ENCODE results near the gene CMIP.

Gene CMIP

GRCh38 chr16:81417210-81417609, 27.4 kb upstream of the CMIP start:
- H3K79me1 ChIP-seq (ENCODE audit: low read length), result no peaks in the 10 kb centered on the region
- no peak overlapping the region for H3K27ac ChIP-seq (ENCODE audit: low read depth, low read length)
- H3K9ac ChIP-seq (ENCODE audit: low read length), result no peak overlapping the region
- H3K4me2 ChIP-seq (ENCODE audit: low read length), result no peak overlapping the region
- H2AK5ac ChIP-seq (ENCODE audit: low read length), result no peak overlapping the region
- no peaks in the 10 kb centered on the region for H3K4me1 ChIP-seq (ENCODE audit: control insufficient read depth in 1 of 2, insufficient read depth in 2 of 2, low read length in 2 of 2)
- no CpG with 5 or more reads among the region's 5 CpGs for WGBS (ENCODE audit: extremely low coverage, insufficient coverage, insufficient read length)
- H4K8ac ChIP-seq (ENCODE audit: low read depth, low read length), result no peak overlapping the region
- no peak overlapping the region for H4K12ac ChIP-seq (ENCODE audit: low read depth, low read length)
- H3K18ac ChIP-seq (ENCODE audit: low read length), result no peak overlapping the region
- H3K4ac ChIP-seq (ENCODE audit: low read depth, low read length), result no peak overlapping the region
- no peak overlapping the region for H2BK5ac ChIP-seq (ENCODE audit: low read depth, low read length, poor library complexity)
- DNase-seq, result no peak
- no peak overlapping the region for H2BK12ac ChIP-seq (ENCODE audit: low read length)
- H3K9me3 ChIP-seq (ENCODE audit: insufficient read depth, low read depth, low read length), result no peaks in the 10 kb centered on the region
- no peaks in the 10 kb centered on the region for H3K79me2 ChIP-seq (ENCODE audit: control insufficient read depth, insufficient read depth, low read length, poor library complexity)
- no peaks in the 10 kb centered on the region for H3K36me3 ChIP-seq (ENCODE audit: control insufficient read depth in 1 of 2, insufficient read depth in 2 of 2, low read length in 2 of 2)
- H2BK120ac ChIP-seq (ENCODE audit: insufficient read depth, low read length, poor library complexity), result no peak overlapping the region
- no peaks in the 10 kb centered on the region for H3K27me3 ChIP-seq (ENCODE audit: insufficient read depth, low read length)
- H3K4me3 ChIP-seq (ENCODE audit: low read depth, low read length), result no peak overlapping the region
- no peak overlapping the region for H3K23ac ChIP-seq (ENCODE audit: low read length)
- H4K91ac ChIP-seq (ENCODE audit: low read depth, low read length), result no peak overlapping the region
- no peak overlapping the region for H2AFZ ChIP-seq (ENCODE audit: insufficient read depth, low read length, poor library complexity)
- H3K14ac ChIP-seq (ENCODE audit: low read length), result no peak overlapping the region

- no peak overlapping the region for H3K4me3 ChIP-seq (ENCODE audit: low read depth, low read length)
- H3K18ac ChIP-seq (ENCODE audit: low read length), result no peak overlapping the region
- H2BK5ac ChIP-seq (ENCODE audit: low read depth, low read length, poor library complexity), result no peak overlapping the region
- H2BK120ac ChIP-seq (ENCODE audit: insufficient read depth, low read length, poor library complexity), result no peak overlapping the region
- H4K91ac ChIP-seq (ENCODE audit: low read depth, low read length), result no peak overlapping the region
- H4K8ac ChIP-seq (ENCODE audit: low read depth, low read length), result no peak overlapping the region
- no peak overlapping the region for H3K14ac ChIP-seq (ENCODE audit: low read length)
- H4K12ac ChIP-seq (ENCODE audit: low read depth, low read length), result no peak overlapping the region
- H3K23ac ChIP-seq (ENCODE audit: low read length), result no peak overlapping the region
- H3K27ac ChIP-seq (ENCODE audit: low read depth, low read length), result no peak overlapping the region
- H3K36me3 ChIP-seq (ENCODE audit: control insufficient read depth in 1 of 2, insufficient read depth in 2 of 2, low read length in 2 of 2), result no peaks in the 10 kb centered on the region
- H3K79me2 ChIP-seq (ENCODE audit: control insufficient read depth, insufficient read depth, low read length, poor library complexity), result no peaks in the 10 kb centered on the region
- H3K4ac ChIP-seq (ENCODE audit: low read depth, low read length), result no peak overlapping the region
- no peak for DNase-seq
- WGBS (ENCODE audit: extremely low coverage, insufficient coverage, insufficient read length), result no CpG with 5 or more reads among the region's 9 CpGs
- H3K9ac ChIP-seq (ENCODE audit: low read length), result no peak overlapping the region
- no peaks in the 10 kb centered on the region for H3K79me1 ChIP-seq (ENCODE audit: low read length)
- H3K4me2 ChIP-seq (ENCODE audit: low read length), result no peak overlapping the region
- no peaks in the 10 kb centered on the region for H3K4me1 ChIP-seq (ENCODE audit: control insufficient read depth in 1 of 2, insufficient read depth in 2 of 2, low read length in 2 of 2)
- H2AFZ ChIP-seq (ENCODE audit: insufficient read depth, low read length, poor library complexity), result no peak overlapping the region
- H3K27me3 ChIP-seq (ENCODE audit: insufficient read depth, low read length), result no peaks in the 10 kb centered on the region
- no peaks in the 10 kb centered on the region for H3K9me3 ChIP-seq (ENCODE audit: insufficient read depth, low read depth, low read length)
- no peak overlapping the region for H2BK12ac ChIP-seq (ENCODE audit: low read length)
- H2AK5ac ChIP-seq (ENCODE audit: low read length), result no peak overlapping the region
These were observed 24.8 kb upstream of the CMIP start for GRCh38 chr16:81419806-81420205.

DNA sequence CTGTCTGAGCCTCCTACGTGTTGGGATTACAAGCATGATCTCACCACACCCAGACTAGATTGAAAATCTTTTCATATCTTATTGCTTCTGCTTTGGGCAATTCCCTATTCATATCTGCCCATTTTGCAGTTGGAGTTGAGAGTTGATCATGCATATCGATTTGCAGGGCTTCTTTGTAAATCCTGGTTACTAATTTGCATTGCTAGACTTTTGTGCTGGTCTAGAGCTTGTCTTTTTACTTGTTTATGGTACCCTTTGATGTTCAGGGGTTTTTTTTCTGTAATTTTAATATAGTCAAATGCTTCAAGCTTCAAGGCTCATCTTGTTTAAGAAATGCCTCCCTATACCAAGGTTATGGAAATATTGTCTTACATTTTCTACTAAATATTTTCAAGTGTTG, 23.5 kb upstream of the CMIP start:
- Histone ChIP-seq H3K4ac (ENCODE audit: low read depth, low read length) (no peak overlapping the region), H3K4me1 (ENCODE audit: control insufficient read depth in 1 of 2, insufficient read depth in 2 of 2, low read length in 2 of 2) (no peaks in the 10 kb centered on the region), H4K8ac (ENCODE audit: low read depth, low read length) (no peak overlapping the region), H2AK5ac (ENCODE audit: low read length) (no peak overlapping the region), H3K79me2 (ENCODE audit: control insufficient read depth, insufficient read depth, low read length, poor library complexity) (no peaks in the 10 kb centered on the region), H3K27me3 (ENCODE audit: insufficient read depth, low read length) (no peaks in the 10 kb centered on the region), H2AFZ (ENCODE audit: insufficient read depth, low read length, poor library complexity) (no peak overlapping the region), H3K14ac (ENCODE audit: low read length) (no peak overlapping the region), H3K36me3 (ENCODE audit: control insufficient read depth in 1 of 2, insufficient read depth in 2 of 2, low read length in 2 of 2) (no peaks in the 10 kb centered on the region), H4K91ac (ENCODE audit: low read depth, low read length) (no peak overlapping the region), H3K79me1 (ENCODE audit: low read length) (no peaks in the 10 kb centered on the region), H3K4me3 (ENCODE audit: low read depth, low read length) (no peak overlapping the region), H3K27ac (ENCODE audit: low read depth, low read length) (no peak overlapping the region), H3K4me2 (ENCODE audit: low read length) (no peak overlapping the region), H2BK12ac (ENCODE audit: low read length) (no peak overlapping the region), H2BK120ac (ENCODE audit: insufficient read depth, low read length, poor library complexity) (no peak overlapping the region), H2BK5ac (ENCODE audit: low read depth, low read length, poor library complexity) (no peak overlapping the region), H3K9me3 (ENCODE audit: insufficient read depth, low read depth, low read length) (no peaks in the 10 kb centered on the region), H3K9ac (ENCODE audit: low read length) (no peak overlapping the region), H3K18ac (ENCODE audit: low read length) (no peak overlapping the region), H4K12ac (ENCODE audit: low read depth, low read length) (no peak overlapping the region), H3K23ac (ENCODE audit: low read length) (no peak overlapping the region)
- no CpG with 5 or more reads among the region's 2 CpGs for WGBS (ENCODE audit: extremely low coverage, insufficient coverage, insufficient read length)
- DNase-seq, result no peak

DNA sequence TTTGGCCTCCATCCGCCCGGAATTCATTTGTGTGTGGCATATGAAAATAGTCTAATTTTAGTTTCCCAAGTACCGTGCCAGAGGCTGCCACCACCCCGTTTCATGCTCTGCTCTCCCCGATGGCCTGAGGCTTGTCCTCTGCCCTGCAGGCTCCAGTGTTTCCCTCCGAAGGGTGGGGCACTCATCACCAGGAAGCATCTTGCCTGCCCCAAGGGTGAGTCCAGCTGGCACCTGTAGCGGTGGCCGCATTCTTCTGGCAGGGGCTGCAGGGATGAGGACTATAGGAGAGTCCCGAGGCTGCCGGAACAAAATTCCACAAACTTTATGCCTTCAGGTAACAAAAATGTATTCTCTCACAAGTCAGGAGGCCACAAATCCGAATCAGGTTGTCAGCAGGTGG, 23.1 kb upstream of the CMIP start:
- Histone ChIP-seq H3K9ac (ENCODE audit: low read length) (no peak overlapping the region), H3K4me2 (ENCODE audit: low read length) (no peak overlapping the region), H3K27me3 (ENCODE audit: insufficient read depth, low read length) (no peaks in the 10 kb centered on the region), H3K4me3 (ENCODE audit: low read depth, low read length) (no peak overlapping the region), H3K4me1 (ENCODE audit: control insufficient read depth in 1 of 2, insufficient read depth in 2 of 2, low read length in 2 of 2) (no peaks in the 10 kb centered on the region), H2AFZ (ENCODE audit: insufficient read depth, low read length, poor library complexity) (no peak overlapping the region), H4K12ac (ENCODE audit: low read depth, low read length) (no peak overlapping the region), H3K36me3 (ENCODE audit: control insufficient read depth in 1 of 2, insufficient read depth in 2 of 2, low read length in 2 of 2) (no peaks in the 10 kb centered on the region), H4K91ac (ENCODE audit: low read depth, low read length) (no peak overlapping the region), H3K27ac (ENCODE audit: low read depth, low read length) (no peak overlapping the region), H2BK5ac (ENCODE audit: low read depth, low read length, poor library complexity) (no peak overlapping the region), H3K23ac (ENCODE audit: low read length) (no peak overlapping the region), H2BK120ac (ENCODE audit: insufficient read depth, low read length, poor library complexity) (no peak overlapping the region), H3K4ac (ENCODE audit: low read depth, low read length) (no peak overlapping the region), H4K8ac (ENCODE audit: low read depth, low read length) (no peak overlapping the region), H3K18ac (ENCODE audit: low read length) (no peak overlapping the region), H3K79me1 (ENCODE audit: low read length) (no peaks in the 10 kb centered on the region), H3K9me3 (ENCODE audit: insufficient read depth, low read depth, low read length) (no peaks in the 10 kb centered on the region), H3K79me2 (ENCODE audit: control insufficient read depth, insufficient read depth, low read length, poor library complexity) (no peaks in the 10 kb centered on the region), H2BK12ac (ENCODE audit: low read length) (no peak overlapping the region), H2AK5ac (ENCODE audit: low read length) (no peak overlapping the region), H3K14ac (ENCODE audit: low read length) (no peak overlapping the region)
- DNase-seq, result peak in 1 of 2 donors; percentile 40
- no CpG with 5 or more reads among the region's 11 CpGs for WGBS (ENCODE audit: extremely low coverage, insufficient coverage, insufficient read length)

All from trophoblast cell (in vitro differentiated cells and primary cell).